H9 (cell line): Measurements from ENCODE around the gene SLC6A3. TPM values are rescaled to one million over a fixed set of nuclear protein-coding genes. Genes with fewer than 3 reads are reported as not detected.
A peak's percentile ranks its signal among the peaks of the same experiment; 100 is the strongest.

Experiments used
- DNase-seq: peaks from one replicate; pipeline ENCODE4 v3.0.0-alpha.2; 2017
- H2AFZ ChIP-seq: one replicate; pipeline ENCODE4 v1.6.1; 2013; ENCODE audit warnings: mild to moderate bottlenecking, low read length, control low read depth, moderate library complexity
- H2AK5ac ChIP-seq: 2 replicates; pipeline ENCODE4 v1.6.1; 2013; ENCODE audit warnings: low read length, control low read depth, mixed read lengths; ENCODE audit not compliant: insufficient read length
- H2BK120ac ChIP-seq: one replicate; pipeline ENCODE4 v1.6.1; 2013; ENCODE audit warnings: low read depth, mild to moderate bottlenecking, low read length, control low read depth, inconsistent platforms; ENCODE audit not compliant: poor library complexity, severe bottlenecking
- H2BK12ac ChIP-seq: 2 replicates; pipeline ENCODE4 v1.6.1; 2013; ENCODE audit warnings: low read length, control low read depth, mixed read lengths, low read depth; ENCODE audit not compliant: insufficient read length
- H2BK15ac ChIP-seq: 2 replicates; pipeline ENCODE4 v1.6.1; 2013; ENCODE audit warnings: low read depth, low read length, control low read depth
- H2BK20ac ChIP-seq: one replicate; pipeline ENCODE4 v1.6.1; 2013; ENCODE audit warnings: low read depth, mild to moderate bottlenecking, low read length, control low read depth, inconsistent platforms; ENCODE audit not compliant: poor library complexity, severe bottlenecking
- H2BK5ac ChIP-seq: 2 replicates; pipeline ENCODE4 v1.6.1; 2013; ENCODE audit warnings: low read length, control low read depth, mixed read lengths; ENCODE audit not compliant: insufficient read length
- H3K14ac ChIP-seq: 2 replicates; pipeline ENCODE4 v1.6.1; 2013; ENCODE audit warnings: low read length, control low read depth; ENCODE audit not compliant: insufficient read depth
- H3K18ac ChIP-seq: 2 replicates; pipeline ENCODE4 v1.6.1; 2013; ENCODE audit warnings: low read depth, mild to moderate bottlenecking, mixed read lengths, low read length, control low read depth; ENCODE audit not compliant: insufficient read length
- H3K23ac ChIP-seq: 2 replicates; pipeline ENCODE4 v1.6.1; 2013; ENCODE audit warnings: low read length, control low read depth, mixed read lengths, low read depth; ENCODE audit not compliant: insufficient read length
- H3K23me2 ChIP-seq: 2 replicates; pipeline ENCODE4 v1.6.1; 2013; ENCODE audit warnings: low read depth, mild to moderate bottlenecking, mixed read lengths, low read length, control low read depth; ENCODE audit not compliant: insufficient read length, poor library complexity, severe bottlenecking
- H3K27ac ChIP-seq: 2 replicates; pipeline ENCODE4 v1.5.1; 2013; ENCODE audit warnings: low read length, control low read depth, mixed read lengths, low read depth; ENCODE audit not compliant: insufficient read length
- H3K27me3 ChIP-seq: 2 replicates; pipeline ENCODE4 v1.6.1; 2013; ENCODE audit warnings: low read length, control low read depth, inconsistent platforms; ENCODE audit not compliant: insufficient read depth
- H3K4ac ChIP-seq: 2 replicates; pipeline ENCODE4 v1.6.1; 2013; ENCODE audit warnings: low read depth, mild to moderate bottlenecking, control low read depth, inconsistent platforms, low read length, moderate library complexity
- H3K4me1 ChIP-seq: 2 replicates; pipeline ENCODE4 v1.6.1; 2013; ENCODE audit warnings: low read length, control low read depth, inconsistent platforms; ENCODE audit not compliant: insufficient read depth
- H3K4me2 ChIP-seq: 2 replicates; pipeline ENCODE4 v1.6.1; 2013; ENCODE audit warnings: low read length, control low read depth, mixed read lengths; ENCODE audit not compliant: insufficient read length, insufficient read depth
- H3K56ac ChIP-seq: 2 replicates; pipeline ENCODE4 v1.6.1; 2013; ENCODE audit warnings: low read depth, mild to moderate bottlenecking, mixed read lengths, low read length, control low read depth; ENCODE audit not compliant: insufficient read length
- H3K79me1 ChIP-seq: 2 replicates; pipeline ENCODE4 v1.6.1; 2013; ENCODE audit warnings: low read depth, mild to moderate bottlenecking, moderate library complexity, low read length, control low read depth, inconsistent platforms; ENCODE audit not compliant: insufficient read depth, poor library complexity, severe bottlenecking
- H3K79me2 ChIP-seq: 2 replicates; pipeline ENCODE4 v1.6.1; 2013; ENCODE audit warnings: low read length, control low read depth, inconsistent platforms; ENCODE audit not compliant: insufficient read depth
- H3K9ac ChIP-seq: 2 replicates; pipeline ENCODE4 v1.6.1; 2013; ENCODE audit warnings: low read length, control low read depth, mixed read lengths; ENCODE audit not compliant: insufficient read length; ENCODE audit errors: extremely low read depth
- H3K9me3 ChIP-seq: one replicate; pipeline ENCODE4 v1.6.1; 2013; ENCODE audit warnings: low read depth, low read length, inconsistent platforms; ENCODE audit not compliant: control insufficient read depth
- H3T11ph ChIP-seq: one replicate; pipeline ENCODE4 v1.6.1; 2013; ENCODE audit warnings: mild to moderate bottlenecking, low read length, control low read depth, inconsistent platforms
- H4K20me1 ChIP-seq: one replicate; pipeline ENCODE4 v1.6.1; 2013; ENCODE audit not compliant: control insufficient read depth, insufficient read length, insufficient read depth
- H4K5ac ChIP-seq: 2 replicates; pipeline ENCODE4 v1.6.1; 2013; ENCODE audit warnings: low read depth, mild to moderate bottlenecking, mixed read lengths, low read length, control low read depth; ENCODE audit not compliant: insufficient read length
- H4K8ac ChIP-seq: replicated peaks from 2 replicates; pipeline ENCODE4 v1.6.1; 2013; ENCODE audit warnings: low read length, control low read depth, mixed read lengths, low read depth; ENCODE audit not compliant: insufficient read length
- H4K91ac ChIP-seq: 2 replicates; pipeline ENCODE4 v1.6.1; 2013; ENCODE audit warnings: low read depth, mild to moderate bottlenecking, moderate library complexity, mixed read lengths, low read length, control low read depth; ENCODE audit not compliant: insufficient read length
- H3K27ac Mint-ChIP-seq, 3 experiments: 2 replicates in 2 of 3; 3 replicates in 1 of 3; pipeline ENCODE4 v1.8.0; 2020 to 2021; ENCODE audit warnings: mixed read lengths in 3 of 3, mild to moderate bottlenecking in 1 of 3, moderate library complexity in 1 of 3
- H3K27me3 Mint-ChIP-seq: 2 replicates; pipeline ENCODE4 v1.8.0; 2021; ENCODE audit warnings: low read depth, mild to moderate bottlenecking, moderate library complexity, mixed read lengths
- H3K36me3 Mint-ChIP-seq, 3 experiments: 2 replicates in 2 of 3; 3 replicates in 1 of 3; pipeline ENCODE4 v1.8.0; 2020 to 2021; ENCODE audit warnings: low read depth in 3 of 3, mixed read lengths in 3 of 3; ENCODE audit not compliant: insufficient read depth in 1 of 3
- H3K4me1 Mint-ChIP-seq, 2 experiments: 2 replicates each; pipeline ENCODE4 v1.8.0; 2020; ENCODE audit warnings: mixed read lengths in 2 of 2
- H3K4me3 Mint-ChIP-seq, 2 experiments: 2 replicates in 1 of 2; 3 replicates in 1 of 2; pipeline ENCODE4 v1.8.0; 2020 to 2021; ENCODE audit warnings: mild to moderate bottlenecking in 2 of 2, mixed read lengths in 2 of 2, moderate library complexity in 1 of 2
- H3K9me3 Mint-ChIP-seq, 2 experiments: 2 replicates in 1 of 2; 3 replicates in 1 of 2; pipeline ENCODE4 v1.8.0; 2020; ENCODE audit warnings: mild to moderate bottlenecking in 2 of 2, mixed read lengths in 2 of 2, moderate library complexity in 1 of 2
- WGBS: extraction: QIAGEN DNeasy Blood & Tissue Kit; methylation state at CpG from one replicate; pipeline ENCODE4 v1.1.7; 2013; ENCODE audit warnings: missing lambda C conversion rate, low lambda C conversion rate, mixed read lengths; ENCODE audit not compliant: insufficient read length; ENCODE audit errors: extremely low coverage; 5-methylcytosine and 5-hydroxymethylcytosine counted together
- total RNA-seq: library from RNA; stranded (reverse); gene quantifications from 2 replicates; pipeline ENCODE4 v1.2.1, GENCODE V29; 2021
- TF ChIP-seq, protein P1 (sequence below): fragments of 200-600 bp; sonication (generic); conservative IDR thresholded peaks from 3 replicates; pipeline ENCODE4 v1.8.0; 2021; ENCODE audit warnings: antibody characterized with exemption, mild to moderate bottlenecking

SLC6A3 gene
- total RNA-seq, 1 experiment from 2014 or later = 0.61 TPM

DNA sequence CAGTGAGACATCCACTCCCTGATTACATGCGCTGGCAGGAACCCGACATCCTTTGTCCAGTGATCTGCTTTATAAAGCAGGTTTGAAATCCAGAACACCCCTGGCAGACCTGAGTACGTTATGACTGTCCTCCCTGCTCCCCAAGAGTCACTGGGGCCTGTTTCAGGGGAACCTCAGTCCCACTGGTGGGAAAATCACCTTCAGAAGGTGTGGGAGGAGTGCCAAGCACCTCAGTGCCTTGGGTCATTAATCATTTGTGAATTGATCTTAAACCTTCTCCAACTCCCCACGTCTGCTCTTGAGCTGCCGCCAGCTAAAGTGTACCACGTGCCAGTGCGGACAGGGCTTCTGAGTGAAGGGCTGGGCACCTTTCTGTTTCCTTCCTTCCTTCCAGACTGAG is 16.2 kb downstream of the SLC6A3 start:
- peak; percentile 10 for DNase-seq
- Histone ChIP-seq H3K79me2 (no peaks in the 10 kb centered on the region), H3K56ac (no peak overlapping the region), H3K27ac (no peak overlapping the region), H3K14ac (no peak overlapping the region), H3K9me3 (peaks cover 7% of the 10 kb centered on the region), H4K20me1 (peaks cover 4% of the 10 kb centered on the region), H3T11ph (no peak overlapping the region), H4K8ac (no peak overlapping the region), H3K79me1 (no peaks in the 10 kb centered on the region), H3K23me2 (no peaks in the 10 kb centered on the region), H4K91ac (no peak overlapping the region), H3K23ac (no peak overlapping the region), H3K4ac (no peak overlapping the region), H2BK20ac (no peak overlapping the region), H2AFZ (no peak overlapping the region), H2BK120ac (no peak overlapping the region), H3K27me3 (no peaks in the 10 kb centered on the region), H2BK12ac (no peak overlapping the region), H2AK5ac (no peak overlapping the region), H4K5ac (no peak overlapping the region), H2BK5ac (no peak overlapping the region), H3K4me1 (no peaks in the 10 kb centered on the region), H3K9ac (no peak overlapping the region), H3K18ac (no peak overlapping the region), H2BK15ac (no peak overlapping the region), H3K4me2 (no peak overlapping the region)
- Mint-ChIP-seq H3K9me3 (peaks cover 52 to 61% of the 10 kb centered on the region in 2 experiments), H3K4me3 (no peak overlapping the region), H3K27me3 (peaks cover 41% of the 10 kb centered on the region), H3K36me3 (peaks cover 6 to 8% (median 7%) of the 10 kb centered on the region in 3 experiments), H3K27ac (no peak overlapping the region), H3K4me1 (no peaks in the 10 kb centered on the region)
- TF ChIP-seq, protein P1, sequence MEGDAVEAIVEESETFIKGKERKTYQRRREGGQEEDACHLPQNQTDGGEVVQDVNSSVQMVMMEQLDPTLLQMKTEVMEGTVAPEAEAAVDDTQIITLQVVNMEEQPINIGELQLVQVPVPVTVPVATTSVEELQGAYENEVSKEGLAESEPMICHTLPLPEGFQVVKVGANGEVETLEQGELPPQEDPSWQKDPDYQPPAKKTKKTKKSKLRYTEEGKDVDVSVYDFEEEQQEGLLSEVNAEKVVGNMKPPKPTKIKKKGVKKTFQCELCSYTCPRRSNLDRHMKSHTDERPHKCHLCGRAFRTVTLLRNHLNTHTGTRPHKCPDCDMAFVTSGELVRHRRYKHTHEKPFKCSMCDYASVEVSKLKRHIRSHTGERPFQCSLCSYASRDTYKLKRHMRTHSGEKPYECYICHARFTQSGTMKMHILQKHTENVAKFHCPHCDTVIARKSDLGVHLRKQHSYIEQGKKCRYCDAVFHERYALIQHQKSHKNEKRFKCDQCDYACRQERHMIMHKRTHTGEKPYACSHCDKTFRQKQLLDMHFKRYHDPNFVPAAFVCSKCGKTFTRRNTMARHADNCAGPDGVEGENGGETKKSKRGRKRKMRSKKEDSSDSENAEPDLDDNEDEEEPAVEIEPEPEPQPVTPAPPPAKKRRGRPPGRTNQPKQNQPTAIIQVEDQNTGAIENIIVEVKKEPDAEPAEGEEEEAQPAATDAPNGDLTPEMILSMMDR = no peak
- no CpG with 5 or more reads among the region's 7 CpGs for WGBS
